ENCODE data around the gene FRMD4A. TPM values are rescaled to one million over a fixed set of nuclear protein-coding genes. Genes with fewer than 3 reads are reported as not detected.

Gene FRMD4A
- total and polyA plus RNA-seq, 8 donors = 6.9 to 25.3 (median 11.3) TPM

GRCh38 chr10:13631594-13631993 lies 699.1 kb downstream of the FRMD4A start:
- Histone ChIP-seq H3K4me3 (no peak overlapping the region), H3K27me3 (no peaks in the 10 kb centered on the region), H3K9me3 (no peaks in the 10 kb centered on the region), H3K36me3 (peaks cover 5 to 34% (median 28%) of the 10 kb centered on the region in 4 donors), H3K27ac (peak overlapping the region in 1 of 5 donors; percentile 85), H3K4me1 (peaks cover 0 to 50% (median 17%) of the 10 kb centered on the region in 4 donors)
- WGBS, 5 donors = 90 to 95% (median 93%) methylated on average over 6 of the region's 6 CpGs
- TF ChIP-seq, protein P1, sequence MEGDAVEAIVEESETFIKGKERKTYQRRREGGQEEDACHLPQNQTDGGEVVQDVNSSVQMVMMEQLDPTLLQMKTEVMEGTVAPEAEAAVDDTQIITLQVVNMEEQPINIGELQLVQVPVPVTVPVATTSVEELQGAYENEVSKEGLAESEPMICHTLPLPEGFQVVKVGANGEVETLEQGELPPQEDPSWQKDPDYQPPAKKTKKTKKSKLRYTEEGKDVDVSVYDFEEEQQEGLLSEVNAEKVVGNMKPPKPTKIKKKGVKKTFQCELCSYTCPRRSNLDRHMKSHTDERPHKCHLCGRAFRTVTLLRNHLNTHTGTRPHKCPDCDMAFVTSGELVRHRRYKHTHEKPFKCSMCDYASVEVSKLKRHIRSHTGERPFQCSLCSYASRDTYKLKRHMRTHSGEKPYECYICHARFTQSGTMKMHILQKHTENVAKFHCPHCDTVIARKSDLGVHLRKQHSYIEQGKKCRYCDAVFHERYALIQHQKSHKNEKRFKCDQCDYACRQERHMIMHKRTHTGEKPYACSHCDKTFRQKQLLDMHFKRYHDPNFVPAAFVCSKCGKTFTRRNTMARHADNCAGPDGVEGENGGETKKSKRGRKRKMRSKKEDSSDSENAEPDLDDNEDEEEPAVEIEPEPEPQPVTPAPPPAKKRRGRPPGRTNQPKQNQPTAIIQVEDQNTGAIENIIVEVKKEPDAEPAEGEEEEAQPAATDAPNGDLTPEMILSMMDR (IDR thresholded peaks at IDR 0.05) = no peak
- no peak for TF ChIP-seq EP300 (IDR thresholded peaks at IDR 0.05)
- no peak for TF ChIP-seq POLR2A (IDR thresholded peaks at IDR 0.05)
- TF ChIP-seq POLR2AphosphoS5 (IDR thresholded peaks at IDR 0.05) = no peak
- DNase-seq = no peak
- intact Hi-C loops (cut with DNase I; ENCODE audit: low total_unique reads) = no loop called here

- no peak overlapping the region for H3K4me3 ChIP-seq
- H3K27ac ChIP-seq = no peak overlapping the region
- H3K9me3 ChIP-seq = no peaks in the 10 kb centered on the region
- intact Hi-C loops (cut with DNase I; ENCODE audit: low total_unique reads) = no loop called here
- DNase-seq = peak in 1 of 2 donors; percentile 28
- H3K27me3 ChIP-seq = no peaks in the 10 kb centered on the region
- H3K36me3 ChIP-seq = peaks cover 5 to 39% (median 32%) of the 10 kb centered on the region in 4 donors
- H3K4me1 ChIP-seq = peaks cover 0 to 50% (median 17%) of the 10 kb centered on the region in 4 donors
- TF ChIP-seq POLR2AphosphoS5 (IDR thresholded peaks at IDR 0.05) = no peak
- TF ChIP-seq EP300 (IDR thresholded peaks at IDR 0.05) = no peak
Measured at GRCh38 chr10:13630231-13630630, 700.5 kb downstream of the FRMD4A start.

DNA sequence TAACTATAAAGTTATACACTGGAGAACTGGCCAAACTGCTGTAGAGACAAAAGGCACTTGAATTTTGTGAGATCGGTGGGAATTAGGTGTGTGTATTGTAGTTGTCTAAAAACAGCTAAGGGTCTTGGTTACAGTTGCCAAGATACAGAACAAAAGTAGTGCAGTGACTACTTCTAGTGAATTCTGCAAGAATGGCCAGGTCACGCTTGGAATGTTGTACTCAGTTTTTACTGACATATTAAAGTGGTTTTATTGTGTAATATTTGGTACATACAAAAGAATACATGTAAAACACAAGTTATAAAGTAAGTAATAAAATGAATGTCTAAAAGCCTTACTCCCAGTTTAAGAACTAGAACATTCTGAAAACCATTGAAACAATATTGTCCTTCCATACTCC lies 701.6 kb downstream of the FRMD4A start:
- intact Hi-C loops (cut with DNase I; ENCODE audit: low total_unique reads) = no loop called here
- no peaks in the 10 kb centered on the region for H3K27me3 ChIP-seq
- no peak overlapping the region for H3K27ac ChIP-seq
- WGBS, 5 donors = 76 to 84% (median 79%) methylated on average over 2 of the region's 2 CpGs
- H3K36me3 ChIP-seq = peaks cover 5 to 40% (median 34%) of the 10 kb centered on the region in 4 donors
- H3K4me1 ChIP-seq = peaks cover 0 to 38% (median 17%) of the 10 kb centered on the region in 4 donors
- TF ChIP-seq EP300 (IDR thresholded peaks at IDR 0.05) = no peak
- TF ChIP-seq POLR2A (IDR thresholded peaks at IDR 0.05) = no peak
- TF ChIP-seq, protein P1 (IDR thresholded peaks at IDR 0.05) = no peak
- no peak for TF ChIP-seq POLR2AphosphoS5 (IDR thresholded peaks at IDR 0.05)
- no peaks in the 10 kb centered on the region for H3K9me3 ChIP-seq
- no peak overlapping the region for H3K4me3 ChIP-seq
- no peak for DNase-seq

DNA sequence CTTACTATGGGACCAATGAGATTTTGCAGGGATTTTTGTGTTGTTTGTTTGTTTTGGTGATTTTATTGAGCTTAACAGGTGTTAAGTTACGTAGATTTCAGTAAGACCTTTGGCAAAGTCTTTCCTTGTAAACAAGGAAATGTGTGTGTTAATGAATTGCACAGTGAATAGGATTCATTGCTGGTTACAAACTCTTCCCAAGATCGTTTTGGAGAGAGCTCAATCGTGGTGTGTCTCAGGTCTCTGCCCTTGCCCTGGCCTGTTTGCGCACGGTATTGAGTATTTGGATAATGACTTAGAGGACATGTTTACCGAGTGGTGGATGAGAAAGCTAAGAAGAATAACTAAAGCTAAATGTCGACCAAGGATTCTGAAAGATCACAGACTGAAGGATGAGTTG lies 702.1 kb downstream of the FRMD4A start:
- no peak for DNase-seq
- H3K4me3 ChIP-seq = no peak overlapping the region
- intact Hi-C loops (cut with DNase I; ENCODE audit: low total_unique reads) = no loop called here
- H3K9me3 ChIP-seq = no peaks in the 10 kb centered on the region
- peaks cover 0 to 34% (median 16%) of the 10 kb centered on the region in 4 donors for H3K4me1 ChIP-seq
- 46 to 67% (median 59%) methylated on average over 6 to 7 of the region's 7 CpGs for WGBS, 5 donors
- H3K27me3 ChIP-seq = no peaks in the 10 kb centered on the region
- no peak overlapping the region for H3K27ac ChIP-seq
- H3K36me3 ChIP-seq = peaks cover 5 to 44% (median 38%) of the 10 kb centered on the region in 4 donors
- TF ChIP-seq EP300 (IDR thresholded peaks at IDR 0.05) = no peak
- TF ChIP-seq, protein P1 (IDR thresholded peaks at IDR 0.05) = no peak

- Histone ChIP-seq H3K4me1 (peaks cover 0 to 25% (median 8%) of the 10 kb centered on the region in 4 donors), H3K27me3 (no peaks in the 10 kb centered on the region), H3K9me3 (no peaks in the 10 kb centered on the region), H3K27ac (no peak overlapping the region), H3K36me3 (peaks cover 5 to 47% (median 41%) of the 10 kb centered on the region in 4 donors), H3K4me3 (no peak overlapping the region)
- DNase-seq = no peak
- 70 to 85% (median 76%) methylated on average over 7 of the region's 7 CpGs for WGBS, 5 donors
- intact Hi-C loops (cut with DNase I; ENCODE audit: low total_unique reads) = no loop called here
- TF ChIP-seq EP300 (IDR thresholded peaks at IDR 0.05) = no peak
- TF ChIP-seq, protein P1 (IDR thresholded peaks at IDR 0.05) = no peak
- no peak for TF ChIP-seq POLR2AphosphoS5 (IDR thresholded peaks at IDR 0.05)
- no peak for TF ChIP-seq POLR2A (IDR thresholded peaks at IDR 0.05)
Measured at GRCh38 chr10:13627459-13628310, 703.0 kb downstream of the FRMD4A start.

Data from stomach (tissue), 9 donors.